HG03064 (cell line): Measurements from ENCODE around the gene HSPE1.
A peak's percentile ranks its signal among the peaks of the same experiment; 100 is the strongest.
"Not testable (repeated sequence)": the region's sequence is repeated elsewhere in the genome, so short reads cannot be mapped to it uniquely, and the experiment has no call there.

Experiments used
- ATAC-seq: cut with Tn5 transposase; IDR thresholded peaks from one replicate; pipeline ENCODE4 v1.9.1; 2021; ENCODE audit warnings: low read depth; ENCODE audit not compliant: unreplicated experiment

HSPE1 gene

GRCh38 chr2:197498235-197498936, 1.8 kb upstream of the HSPE1 start:
- ATAC-seq: no peak

- peak; percentile 7 for ATAC-seq
Observed at GRCh38 chr2:197498937-197499593, 1.1 kb upstream of the HSPE1 start.

- ATAC-seq: peak; percentile 1
Observed at GRCh38 chr2:197500503-197501131, 438 bp downstream of the HSPE1 start.

- ATAC-seq: no peak
Observed at GRCh38 chr2:197502201-197502600, 2.0 kb downstream of the HSPE1 start.

- no peak for ATAC-seq
Observed at GRCh38 chr2:197502685-197503084, 2.5 kb downstream of the HSPE1 start.

- ATAC-seq: no peak
Observed at GRCh38 chr2:197504000-197504399, 3.8 kb downstream of the HSPE1 start.

GRCh38 chr2:197504512-197504911, 4.3 kb downstream of the HSPE1 start:
- no peak for ATAC-seq

- no peak for ATAC-seq
Observed at GRCh38 chr2:197506658-197507057, 6.5 kb downstream of the HSPE1 start.

- no peak for ATAC-seq
Observed at GRCh38 chr2:197513915-197514314, 13.7 kb downstream of the HSPE1 start.

- no peak for ATAC-seq
Observed at GRCh38 chr2:197514754-197515153, 14.6 kb downstream of the HSPE1 start.

- ATAC-seq: peak; percentile 16
Observed at GRCh38 chr2:197515315-197515738, 15.1 kb downstream of the HSPE1 start.

GRCh38 chr2:197515739-197516392, 15.7 kb downstream of the HSPE1 start, which contains the start of gene MOB4:
Gene MOB4 (plus strand): TSS chr2:197516066. CDS start chr2:197516087, 21 bp downstream.
- ATAC-seq: peak; percentile 95

GRCh38 chr2:197516393-197516761, 16.2 kb downstream of the HSPE1 start:
- ATAC-seq: peak; percentile 12

- no peak for ATAC-seq
Observed at GRCh38 chr2:197517150-197517549, 17.0 kb downstream of the HSPE1 start.

GRCh38 chr2:197538412-197538811, 38.2 kb downstream of the HSPE1 start:
- ATAC-seq: no peak

GRCh38 chr2:197539734-197540133, 39.6 kb downstream of the HSPE1 start:
- ATAC-seq: no peak

- ATAC-seq: no peak
Observed at GRCh38 chr2:197543206-197543605, 43.0 kb downstream of the HSPE1 start.

GRCh38 chr2:197547163-197547900, 47.2 kb downstream of the HSPE1 start:
- ATAC-seq: no peak

- ATAC-seq: no peak
Observed at GRCh38 chr2:197548582-197548981, 48.4 kb downstream of the HSPE1 start.

GRCh38 chr2:197551260-197551659, 51.1 kb downstream of the HSPE1 start:
- not testable (repeated sequence) for ATAC-seq
